Neural progenitor cell (in vitro differentiated cells): ENCODE data around the gene IMMP1L.

Source experiments
- CTCF ChIP-seq: fragments of 200-600 bp; sonication (generic); IDR thresholded peaks from 2 replicates; pipeline ENCODE4 v1.5.1; 2017; ENCODE audit warnings: antibody characterized with exemption, mild to moderate bottlenecking
- EZH2 ChIP-seq: fragments of 200-600 bp; sonication (generic); IDR thresholded peaks from 2 replicates; pipeline ENCODE4 v1.6.1; 2017; ENCODE audit warnings: antibody characterized with exemption, mild to moderate bottlenecking, moderate library complexity
- EZH2phosphoT487 ChIP-seq: fragments of 200-600 bp; sonication (generic); IDR thresholded peaks from 2 replicates; pipeline ENCODE4 v1.6.1; 2017; ENCODE audit warnings: antibody characterized with exemption

GRCh38 chr11:31509051-31509428, 382 bp downstream of the IMMP1L start:
- no peak for TF ChIP-seq EZH2
- TF ChIP-seq CTCF, result no peak
- no peak for TF ChIP-seq EZH2phosphoT487
